Stimulated activated CD8-positive, alpha-beta memory T cell treated with anti-CD3 and anti-CD28 coated beads, Interleukin-12 subunit alpha, Interleukin-12 subunit beta, amount 100 ng/mL, for 1 hour (primary cell): ENCODE results near the gene DCST2.

ENCODE experiments used
- DNase-seq: peaks from one replicate; pipeline ENCODE4 v3.0.0-alpha.2; 2020; ENCODE audit warnings: low read depth

Gene DCST2

DNA sequence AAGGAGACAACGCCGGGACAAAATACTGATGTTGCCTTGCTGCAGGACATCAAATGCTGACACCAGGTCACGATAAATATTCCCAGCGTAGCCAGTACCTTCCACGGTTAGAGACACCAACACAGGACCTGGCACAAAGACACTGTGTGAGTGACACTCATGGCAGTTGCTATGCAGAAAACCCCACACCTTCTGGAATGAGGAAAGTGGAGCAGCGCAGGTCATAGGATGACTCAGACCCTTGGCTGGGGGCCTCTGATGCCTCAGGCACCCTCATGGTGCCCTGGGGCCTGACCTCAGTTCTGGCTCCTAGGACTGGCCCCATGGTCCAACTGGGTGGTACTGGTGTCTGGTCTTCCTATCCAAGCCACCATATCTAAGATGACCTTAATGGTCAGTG, 7.0 kb downstream of the DCST2 start:
- no peak for DNase-seq

DNA sequence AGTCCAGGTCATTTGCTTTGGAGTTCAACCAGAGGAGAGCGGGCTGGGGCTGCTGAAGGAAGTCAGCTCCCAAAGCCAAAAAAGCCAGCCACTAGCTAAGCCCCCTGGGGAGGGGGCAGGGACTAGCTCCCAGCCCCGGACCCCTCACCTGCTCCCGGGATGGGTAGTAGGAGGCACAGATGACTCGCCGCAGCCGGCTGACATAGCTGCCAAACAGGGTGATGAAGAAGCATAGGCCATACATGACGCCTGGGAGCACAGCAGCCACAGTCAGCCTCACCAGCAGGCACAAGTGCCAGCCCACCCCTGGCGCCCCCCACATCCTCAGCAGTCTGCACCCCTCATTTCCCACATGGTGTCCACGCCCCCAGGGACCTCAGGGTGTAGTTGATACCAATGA, 7.4 kb downstream of the DCST2 start:
- no peak for DNase-seq

DNA sequence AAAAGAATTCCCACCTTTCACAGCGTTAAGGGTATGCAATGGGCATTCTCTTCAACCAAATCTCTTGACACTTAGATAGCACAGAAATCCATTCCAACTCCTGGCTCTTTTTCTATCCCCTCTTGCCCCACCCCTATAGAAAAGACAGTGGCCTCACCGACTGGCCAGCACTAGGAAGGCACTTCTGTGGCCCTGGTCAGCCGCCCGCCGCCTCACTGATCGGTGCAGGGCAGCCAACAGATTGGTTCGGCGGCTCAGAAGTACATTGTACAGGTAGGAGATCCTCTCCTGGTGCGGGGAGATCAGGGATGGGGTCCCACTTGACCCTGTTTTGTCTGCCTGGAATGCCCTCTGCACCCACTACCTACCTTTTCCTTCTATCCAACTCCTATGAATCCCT, 9.3 kb downstream of the DCST2 start:
- DNase-seq = no peak

DNA sequence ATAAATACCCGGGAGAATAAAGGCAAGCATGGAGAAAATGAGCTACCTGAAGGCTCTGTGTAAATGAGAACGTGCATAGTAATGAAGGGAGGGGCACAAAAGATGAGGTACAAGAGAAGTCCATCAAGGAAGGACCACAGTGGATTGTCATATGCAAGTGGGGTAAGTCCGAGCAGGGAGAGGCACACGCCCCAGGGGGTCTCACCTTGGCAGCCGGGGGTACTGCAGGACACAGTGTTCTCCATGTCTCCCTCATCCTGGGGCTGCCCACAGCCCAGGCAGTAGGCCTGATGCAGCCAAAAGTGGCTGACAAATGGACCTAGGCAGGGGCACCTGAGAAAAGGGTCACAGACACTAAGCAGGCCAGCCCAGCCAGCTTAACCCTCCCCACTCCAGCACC, 10.0 kb downstream of the DCST2 start:
- DNase-seq = no peak

DNA sequence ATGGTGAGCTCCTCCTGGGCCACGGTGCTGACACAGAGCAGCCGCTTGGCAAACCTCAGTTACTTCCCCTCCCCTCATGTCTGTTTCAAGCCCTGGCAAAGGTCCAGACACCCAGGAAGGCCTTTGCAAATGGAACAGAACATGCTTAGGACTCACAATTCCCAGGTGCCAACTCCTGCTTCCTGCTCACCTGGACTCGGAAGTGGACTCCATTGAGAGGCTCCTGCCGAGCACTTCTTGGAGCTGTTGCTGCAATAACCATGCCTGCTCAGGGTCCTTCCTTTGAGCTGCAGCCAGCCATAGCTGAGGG, 10.7 kb downstream of the DCST2 start:
- DNase-seq = no peak

DNA sequence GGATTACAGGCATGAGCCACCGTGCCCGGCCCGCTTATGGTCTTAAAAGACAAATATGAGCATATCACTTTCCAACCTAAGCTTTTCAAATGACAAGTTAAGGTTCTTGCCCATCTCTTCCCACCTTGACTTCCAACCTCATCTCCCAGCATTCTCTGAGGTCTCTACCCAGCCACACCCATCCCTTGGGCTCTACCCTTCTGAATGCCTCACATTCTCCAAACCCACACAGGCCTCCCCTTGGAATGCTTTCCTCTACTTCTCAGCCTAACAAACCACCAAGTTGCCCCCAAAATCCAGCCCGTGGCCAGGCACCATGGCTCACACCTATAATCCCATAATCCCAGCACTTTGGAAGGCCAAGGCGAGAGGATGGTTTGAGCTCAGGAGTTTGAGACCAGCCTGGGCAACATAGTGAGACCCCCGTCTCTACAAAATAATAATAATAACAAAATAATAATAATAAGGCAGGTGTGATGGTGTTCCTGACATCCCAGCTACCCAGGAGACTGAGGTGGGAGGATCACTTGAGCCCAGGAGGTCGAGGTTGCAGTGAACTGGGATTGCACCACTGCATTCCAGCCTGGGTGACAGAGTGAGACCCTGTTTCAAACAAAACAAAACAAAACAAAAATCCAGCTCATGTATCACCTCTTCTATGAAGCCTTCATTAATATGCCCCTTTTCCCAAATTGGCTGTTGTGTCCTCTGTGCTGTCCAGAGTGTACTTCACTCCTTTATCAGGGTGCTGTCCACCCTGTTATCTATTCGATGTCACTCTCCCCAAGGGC, 11.2 kb downstream of the DCST2 start:
- DNase-seq = no peak

DNA sequence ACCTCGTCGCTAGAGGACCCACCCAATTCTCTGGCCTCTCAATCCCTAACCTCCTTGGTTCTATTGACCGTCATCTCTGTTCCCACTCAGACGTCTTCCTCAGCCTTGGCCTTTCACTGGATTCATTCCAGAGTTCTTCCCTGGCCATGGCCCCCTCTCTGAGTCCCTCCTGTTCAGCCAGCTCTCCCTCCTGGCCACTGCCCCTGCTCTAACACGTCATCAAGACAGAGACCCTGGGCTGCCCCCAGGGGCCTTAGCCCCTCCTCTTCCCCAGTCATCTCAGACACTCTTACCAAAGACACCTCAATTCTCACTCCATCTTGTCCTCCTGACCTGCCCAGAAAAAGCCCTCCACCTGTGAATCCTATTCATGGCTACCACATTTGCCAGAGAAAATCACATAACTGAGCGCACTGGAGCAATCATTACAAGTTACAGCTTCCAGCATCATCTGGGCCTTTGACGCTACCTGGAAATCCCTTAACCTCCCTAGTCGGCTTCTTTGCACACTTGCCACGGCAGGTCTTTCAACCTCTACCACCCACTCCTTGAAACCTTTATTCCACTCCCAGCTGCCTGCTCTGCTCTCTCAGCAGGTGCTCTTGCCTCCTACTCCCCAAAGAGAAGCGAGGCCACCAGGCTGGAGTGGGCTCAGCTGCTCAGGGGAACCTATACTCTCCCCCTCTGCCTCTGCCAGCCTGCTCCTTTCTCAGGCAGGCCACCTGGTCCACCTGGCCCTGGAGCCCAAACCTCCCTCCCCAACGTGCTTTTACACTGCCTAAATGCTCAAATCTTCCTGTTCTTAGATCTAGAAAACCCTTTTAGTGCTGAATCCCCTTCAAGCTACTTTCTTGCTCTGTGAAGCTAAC, 14.0 kb downstream of the DCST2 start:
- DNase-seq = no peak

DNA sequence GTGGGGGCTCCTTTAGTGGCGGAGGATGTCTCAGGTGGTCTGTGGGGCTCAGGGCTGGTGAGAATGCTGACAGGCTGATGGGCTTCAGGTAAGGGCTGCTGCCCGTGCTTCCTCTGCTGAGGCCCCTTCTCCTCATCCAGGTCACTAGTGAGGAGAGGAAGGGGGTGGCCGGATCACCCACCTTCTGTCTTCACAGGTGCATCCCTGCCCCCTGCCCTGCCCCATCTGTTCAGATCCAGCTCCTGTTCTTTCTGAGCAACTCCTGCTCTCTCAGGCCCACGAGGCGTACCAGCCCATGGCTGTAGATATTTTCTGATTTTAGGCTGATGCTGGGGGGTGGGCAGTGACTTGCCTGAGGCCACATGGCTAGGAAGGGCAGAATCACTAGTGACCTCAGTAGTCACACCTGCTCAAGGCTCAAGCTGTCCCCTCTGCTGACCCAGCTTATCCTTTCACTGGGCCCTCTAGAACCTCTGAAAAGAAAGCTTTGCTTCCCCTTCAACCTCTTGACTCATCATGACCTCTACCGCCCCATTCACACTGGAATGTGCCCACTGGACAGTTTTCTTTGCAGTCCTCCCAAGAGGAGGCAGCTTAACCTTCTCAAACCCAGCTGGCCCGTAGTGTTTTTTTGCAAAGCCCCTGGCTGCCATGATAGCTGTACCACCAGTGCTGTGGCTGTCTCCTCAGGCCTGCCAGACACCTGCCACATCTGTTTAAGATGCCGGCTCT, 14.8 kb downstream of the DCST2 start:
- no peak for DNase-seq

DNA sequence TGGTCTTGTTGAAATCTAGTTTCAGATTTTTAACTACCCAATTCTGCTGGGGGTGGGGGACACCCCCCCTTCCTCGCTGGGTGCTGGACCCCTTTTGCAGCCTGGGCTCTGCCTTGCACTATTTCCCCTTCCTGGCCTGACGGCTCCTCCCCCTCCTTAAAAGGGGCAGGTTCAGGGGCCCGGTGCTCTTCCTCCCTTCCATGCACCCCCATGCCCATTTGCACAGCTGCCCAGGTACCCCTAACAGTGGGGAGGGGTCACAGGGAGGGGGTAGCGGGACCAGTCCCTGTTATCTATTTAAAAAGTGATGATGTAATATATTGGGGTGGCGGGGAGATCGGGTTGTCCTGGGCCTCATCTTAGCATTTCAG, 15.7 kb downstream of the DCST2 start:
- DNase-seq = no peak

DNA sequence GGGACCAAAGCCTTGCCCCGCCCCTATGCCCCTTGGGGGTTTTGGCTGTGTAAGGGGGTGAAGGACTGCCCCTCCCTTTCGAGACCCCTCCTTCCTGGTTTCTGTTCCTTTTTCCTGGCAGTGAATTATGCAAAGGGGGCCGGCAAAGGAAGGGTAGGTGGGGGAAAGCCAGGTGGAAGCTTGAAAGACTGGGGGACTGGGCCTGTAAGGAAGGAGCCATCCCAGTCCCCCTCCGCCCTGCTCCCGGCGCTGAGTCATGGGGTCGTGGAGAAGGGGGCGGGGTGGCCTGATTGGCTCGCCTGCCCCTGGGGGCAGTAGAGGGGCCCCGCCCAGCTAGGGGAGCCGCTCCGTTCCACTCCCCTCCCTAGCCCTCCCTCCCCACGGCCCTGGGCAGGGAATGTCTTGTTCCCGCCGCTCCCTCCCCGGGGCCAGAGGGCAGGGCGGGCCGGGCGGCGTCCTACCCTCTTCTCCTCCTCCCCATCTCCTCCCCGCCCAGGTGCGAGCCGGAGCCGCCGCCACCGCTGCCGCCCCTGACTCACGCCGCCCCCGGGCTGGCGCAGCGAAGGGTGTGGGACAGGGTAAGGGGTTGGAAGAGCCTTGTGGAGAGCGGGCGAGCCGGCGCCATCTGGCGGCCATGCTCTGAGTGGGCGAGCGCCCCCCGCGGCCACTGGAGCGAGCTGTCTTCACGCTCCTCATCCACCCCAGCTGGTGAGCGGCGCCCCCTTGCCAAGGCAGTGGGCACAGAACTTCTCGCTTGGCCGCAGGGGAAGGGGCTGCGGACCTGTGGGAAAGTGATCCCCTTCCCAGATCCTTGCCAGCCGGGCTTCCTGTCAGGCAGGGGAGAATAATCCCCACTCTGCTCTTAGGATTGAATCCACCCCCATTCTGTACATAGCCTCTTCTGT, 16.3 kb downstream of the DCST2 start:
- DNase-seq = peak; percentile 79

DNA sequence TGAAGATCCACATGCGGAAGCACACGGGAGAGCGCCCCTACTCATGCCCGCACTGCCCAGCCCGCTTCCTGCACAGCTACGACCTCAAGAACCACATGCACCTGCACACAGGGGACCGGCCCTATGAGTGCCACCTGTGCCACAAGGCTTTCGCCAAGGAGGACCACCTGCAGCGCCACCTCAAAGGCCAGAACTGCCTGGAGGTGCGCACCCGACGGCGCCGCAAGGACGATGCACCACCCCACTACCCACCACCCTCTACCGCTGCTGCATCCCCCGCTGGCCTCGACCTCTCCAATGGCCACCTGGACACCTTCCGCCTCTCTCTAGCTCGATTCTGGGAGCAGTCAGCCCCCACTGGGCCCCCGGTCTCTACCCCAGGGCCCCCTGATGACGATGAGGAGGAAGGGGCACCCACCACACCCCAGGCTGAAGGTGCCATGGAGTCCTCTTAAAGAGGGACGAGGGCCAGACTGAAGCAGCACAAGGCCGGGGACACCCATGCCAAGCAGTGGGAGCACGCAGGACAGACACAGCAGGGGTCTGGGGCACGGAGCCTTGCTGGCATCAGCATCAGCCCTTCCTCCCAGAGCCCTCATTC, 17.2 kb downstream of the DCST2 start:
- DNase-seq = no peak

DNA sequence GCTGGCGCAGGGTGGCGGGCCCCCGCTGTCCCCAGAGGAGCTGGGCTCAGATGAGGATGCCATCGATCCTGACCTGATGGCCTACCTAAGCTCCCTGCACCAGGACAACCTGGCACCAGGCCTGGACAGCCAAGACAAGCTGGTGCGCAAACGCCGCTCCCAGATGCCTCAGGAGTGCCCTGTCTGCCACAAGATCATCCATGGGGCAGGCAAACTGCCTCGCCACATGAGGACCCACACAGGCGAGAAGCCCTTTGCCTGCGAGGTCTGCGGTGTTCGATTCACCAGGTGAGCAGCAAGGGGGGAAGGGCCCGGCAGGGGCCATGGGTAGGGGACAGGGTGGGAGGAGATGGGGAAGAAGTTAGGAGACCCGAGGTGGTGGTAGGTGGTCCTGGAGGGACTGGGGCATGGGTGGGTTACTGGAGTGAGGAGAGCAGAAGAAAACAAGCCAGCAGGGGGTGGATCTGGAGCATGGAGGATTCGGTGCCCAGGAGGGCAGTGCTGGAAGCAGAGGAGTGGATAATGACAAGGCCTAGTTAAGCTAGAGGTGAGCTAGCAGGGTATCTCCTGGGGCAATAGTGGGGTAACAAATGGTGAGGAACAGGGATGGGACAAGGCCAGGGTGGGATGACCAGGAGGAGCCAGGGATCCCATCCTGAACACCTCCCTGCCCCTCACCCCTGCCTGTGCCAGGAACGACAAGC, 17.9 kb downstream of the DCST2 start:
- no peak for DNase-seq

DNA sequence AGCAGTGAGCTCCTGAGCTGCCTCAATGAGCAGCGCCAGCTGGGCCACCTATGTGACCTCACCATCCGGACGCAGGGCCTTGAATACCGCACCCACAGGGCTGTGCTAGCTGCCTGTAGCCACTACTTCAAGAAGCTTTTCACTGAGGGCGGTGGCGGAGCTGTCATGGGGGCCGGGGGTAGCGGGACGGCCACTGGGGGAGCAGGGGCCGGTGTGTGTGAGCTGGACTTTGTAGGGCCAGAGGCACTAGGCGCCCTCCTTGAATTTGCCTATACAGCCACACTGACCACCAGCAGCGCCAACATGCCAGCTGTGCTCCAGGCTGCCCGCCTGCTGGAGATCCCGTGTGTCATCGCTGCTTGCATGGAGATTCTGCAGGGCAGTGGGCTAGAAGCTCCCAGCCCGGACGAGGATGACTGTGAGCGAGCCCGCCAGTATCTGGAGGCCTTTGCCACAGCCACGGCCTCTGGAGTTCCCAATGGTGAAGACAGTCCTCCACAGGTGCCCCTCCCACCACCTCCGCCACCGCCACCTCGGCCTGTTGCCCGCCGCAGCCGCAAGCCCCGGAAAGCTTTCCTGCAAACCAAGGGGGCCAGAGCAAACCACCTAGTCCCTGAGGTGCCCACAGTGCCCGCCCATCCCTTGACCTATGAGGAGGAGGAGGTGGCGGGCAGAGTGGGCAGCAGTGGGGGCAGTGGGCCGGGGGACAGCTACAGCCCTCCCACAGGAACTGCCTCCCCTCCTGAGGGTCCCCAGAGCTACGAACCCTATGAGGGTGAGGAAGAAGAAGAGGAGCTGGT, 18.7 kb downstream of the DCST2 start:
- DNase-seq = no peak

DNA sequence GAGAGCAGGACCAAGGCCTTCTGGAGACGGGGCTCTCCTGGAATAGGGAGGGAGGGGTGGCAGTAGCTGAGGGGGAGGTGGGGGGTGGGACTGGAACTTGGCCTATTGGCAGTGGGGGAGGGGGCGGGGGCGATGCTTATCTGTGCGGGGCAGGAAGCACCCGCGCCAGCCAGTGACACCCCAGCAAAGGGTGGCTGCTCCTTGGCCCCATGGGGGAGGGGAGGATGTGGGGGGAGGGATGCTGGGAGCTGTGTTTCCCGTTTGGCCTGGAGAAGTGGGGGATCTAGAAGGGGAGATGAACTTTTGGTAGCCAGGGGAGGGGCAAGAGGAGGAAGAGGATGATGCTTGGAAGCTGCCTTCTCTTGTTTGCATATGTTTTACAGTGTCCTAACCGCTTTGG, 19.9 kb downstream of the DCST2 start:
- DNase-seq = no peak

DNA sequence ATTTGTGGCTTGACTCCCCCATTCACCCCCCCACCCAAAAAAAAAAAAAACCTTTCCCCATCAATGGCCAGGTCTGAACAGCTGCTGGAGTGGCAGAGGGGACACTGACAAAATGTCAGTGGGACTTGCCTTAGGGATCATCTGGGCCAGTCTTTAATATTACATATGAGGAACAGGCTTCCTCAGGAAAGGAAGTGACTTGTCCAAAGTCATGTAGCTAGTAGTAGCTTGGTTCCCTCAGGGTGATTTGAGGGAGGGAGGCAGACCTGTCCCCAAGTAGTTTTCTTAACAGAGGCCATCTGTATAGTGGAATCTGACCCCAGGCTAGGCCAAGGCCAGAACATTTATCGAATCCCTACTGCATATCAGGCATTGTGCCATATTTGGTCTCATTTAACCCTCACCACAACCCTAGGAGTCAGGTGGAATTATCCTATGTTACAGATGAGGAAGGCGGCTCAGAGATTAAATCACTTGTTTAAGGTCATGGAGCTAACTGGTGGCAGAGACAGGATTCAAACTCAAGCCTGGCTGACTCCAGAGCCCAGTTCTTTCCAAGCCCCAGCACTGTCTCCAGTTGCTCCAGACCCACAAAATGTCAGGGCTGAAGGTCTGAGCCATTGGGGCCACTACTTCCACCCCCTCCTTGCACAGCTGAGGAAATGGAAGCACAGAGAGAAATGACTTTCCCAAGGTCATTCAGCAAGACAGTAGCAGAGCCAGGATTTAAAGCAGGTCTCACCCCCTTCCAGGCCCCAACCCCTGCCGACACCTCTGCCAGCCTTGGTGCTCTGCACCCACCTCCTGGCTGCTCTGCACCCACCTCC, 20.6 kb downstream of the DCST2 start:
- DNase-seq = no peak

DNA sequence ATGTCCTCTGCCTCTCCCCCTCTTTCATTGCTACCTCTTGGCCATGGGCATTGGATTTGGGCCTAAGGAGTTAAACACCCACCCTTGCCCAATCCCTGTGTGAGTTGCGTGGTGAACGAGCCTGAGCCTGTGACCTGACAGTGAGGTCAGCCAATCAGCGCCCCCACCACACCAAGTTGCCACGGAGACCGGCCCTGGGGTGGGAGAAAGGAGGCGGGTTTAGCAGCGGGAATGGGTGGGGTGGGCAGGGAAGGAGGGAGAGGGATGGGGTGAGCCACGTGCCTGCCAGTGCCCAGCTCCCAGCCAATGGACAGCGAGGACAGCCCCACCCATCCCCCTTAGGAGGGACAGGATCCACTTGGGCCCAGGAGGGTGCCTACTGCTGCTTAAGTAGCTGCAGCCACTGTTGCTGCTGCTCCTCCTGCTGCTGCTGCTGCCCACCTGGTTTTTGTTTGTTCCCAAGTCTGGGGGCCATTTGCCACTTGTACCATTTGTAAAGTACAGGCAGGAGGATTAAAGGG, 21.5 kb downstream of the DCST2 start:
- no peak for DNase-seq

DNA sequence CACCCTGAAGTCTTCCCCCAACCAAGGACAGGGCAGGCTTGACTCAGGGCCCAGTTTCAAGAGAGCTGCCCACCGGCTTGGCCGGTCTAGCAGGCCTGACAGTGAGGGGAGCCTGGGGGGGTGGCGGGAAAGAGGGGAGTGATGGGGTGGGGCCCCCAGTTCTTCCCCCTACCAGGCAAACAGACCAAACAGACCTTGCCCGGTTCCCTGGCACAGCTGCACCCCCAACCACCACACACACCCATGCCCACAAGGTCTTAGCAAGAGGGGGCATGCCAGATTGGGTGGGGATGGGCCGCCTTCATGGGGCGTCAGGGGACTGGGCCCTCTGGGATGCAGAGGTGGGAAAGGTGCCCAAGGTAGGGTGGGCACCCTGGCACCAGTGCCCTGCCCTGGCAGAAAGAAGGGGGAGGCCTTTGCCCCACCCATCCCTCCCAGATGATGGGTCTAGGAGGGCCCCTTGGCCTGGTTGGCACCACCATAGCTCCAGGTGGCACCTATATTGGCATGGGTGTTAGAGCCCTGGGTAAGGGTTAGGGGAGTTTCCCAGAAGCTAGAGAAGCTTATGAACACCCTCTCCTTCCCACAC, 22.1 kb downstream of the DCST2 start:
- no peak for DNase-seq

DNA sequence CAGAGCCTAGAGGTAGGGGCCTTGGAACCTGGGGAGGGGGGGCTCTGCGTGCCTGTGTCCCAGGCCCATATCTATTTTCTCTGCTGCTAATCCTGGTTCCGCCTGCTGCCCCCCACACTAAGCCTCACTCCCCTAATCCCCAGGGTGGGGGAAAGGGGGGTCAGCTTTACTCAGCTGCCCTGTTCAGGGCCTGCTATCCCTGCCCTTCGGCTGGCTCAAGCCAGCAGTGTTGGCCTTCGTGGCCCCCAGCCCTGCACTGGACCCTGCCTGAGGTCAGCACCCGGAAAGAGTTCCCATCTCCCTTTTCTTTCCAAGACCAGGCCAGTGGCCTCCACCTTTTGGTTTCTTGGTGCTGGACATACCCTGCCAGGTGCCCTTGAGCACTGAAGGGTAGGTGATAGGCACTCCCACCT, 22.6 kb downstream of the DCST2 start:
- no peak for DNase-seq
